Muscle layer of duodenum (tissue), 2 donors: ENCODE measurements around the gene TRERF1.
"Not testable (repeated sequence)": the region's sequence is repeated elsewhere in the genome, so short reads cannot be mapped to it uniquely, and the experiment has no call there.

Experiments
- H3K27ac ChIP-seq: one replicate; pipeline ENCODE4 v1.7.0; 2013; ENCODE audit warnings: mild to moderate bottlenecking, low read length
- H3K27me3 ChIP-seq: one replicate; pipeline ENCODE4 v1.7.0; 2013; ENCODE audit warnings: low read depth, mild to moderate bottlenecking, control low read depth, low read length
- H3K36me3 ChIP-seq, 2 donors: one replicate each; pipeline ENCODE4 v1.7.0; 2013; ENCODE audit warnings: low read length in 2 of 2, control low read depth in 1 of 2, mild to moderate bottlenecking in 1 of 2; ENCODE audit not compliant: insufficient read depth in 2 of 2, control insufficient read depth in 1 of 2
- H3K4me1 ChIP-seq, 2 donors: one replicate each; pipeline ENCODE4 v1.7.0; 2013; ENCODE audit warnings: low read length in 2 of 2, mild to moderate bottlenecking in 2 of 2, control low read depth in 1 of 2, moderate library complexity in 1 of 2; ENCODE audit not compliant: insufficient read depth in 2 of 2, control insufficient read depth in 1 of 2
- H3K4me3 ChIP-seq, 2 donors: one replicate each; pipeline ENCODE4 v1.7.0; 2013; ENCODE audit warnings: low read length in 2 of 2, low read depth in 1 of 2, mild to moderate bottlenecking in 1 of 2
- H3K9me3 ChIP-seq, 2 donors: one replicate each; pipeline ENCODE4 v1.7.0; 2013; ENCODE audit warnings: low read length in 2 of 2, control low read depth in 1 of 2, mild to moderate bottlenecking in 1 of 2; ENCODE audit not compliant: control insufficient read depth in 1 of 2
- donor health status: healthy.

Gene TRERF1

GRCh38 chr6:42221546-42221945 is 230.2 kb downstream of the TRERF1 start:
- Histone ChIP-seq H3K4me3 (no peak overlapping the region), H3K27me3 (no peaks in the 10 kb centered on the region), H3K36me3 (no peaks in the 10 kb centered on the region), H3K27ac (no peak overlapping the region), H3K9me3 (no peaks in the 10 kb centered on the region), H3K4me1 (peaks cover 3 to 9% of the 10 kb centered on the region in 2 donors)

GRCh38 chr6:42220807-42221206 is 230.9 kb downstream of the TRERF1 start:
- Histone ChIP-seq H3K27ac (no peak overlapping the region), H3K36me3 (no peaks in the 10 kb centered on the region), H3K4me3 (no peak overlapping the region), H3K4me1 (peaks cover 4 to 17% of the 10 kb centered on the region in 2 donors), H3K9me3 (no peaks in the 10 kb centered on the region), H3K27me3 (no peaks in the 10 kb centered on the region)

GRCh38 chr6:42217519-42218367 is 234.0 kb downstream of the TRERF1 start, which contains the start of gene MRPS10:
TSS of gene MRPS10 (minus strand) at chr6:42217861. CDS start at chr6:42217849, 12 bp downstream.
- Histone ChIP-seq H3K36me3 (peaks cover 7 to 8% of the 10 kb centered on the region in 2 donors), H3K9me3 (no peaks in the 10 kb centered on the region), H3K27me3 (no peaks in the 10 kb centered on the region), H3K4me3 (peak within 1 kb of the TSS; percentile 94 to 96), H3K27ac (peak within 1 kb of the TSS; percentile 92), H3K4me1 (peaks cover 4 to 28% of the 10 kb centered on the region in 2 donors)

GRCh38 chr6:42217157-42217518 is 234.6 kb downstream of the TRERF1 start:
- H3K27ac ChIP-seq: peak overlapping the region; percentile 92
- peaks cover 9 to 13% of the 10 kb centered on the region in 2 donors for H3K36me3 ChIP-seq
- H3K4me1 ChIP-seq: peaks cover 4 to 28% of the 10 kb centered on the region in 2 donors
- no peaks in the 10 kb centered on the region for H3K9me3 ChIP-seq
- H3K27me3 ChIP-seq: no peaks in the 10 kb centered on the region
- peak overlapping the region; percentile 94 to 96 for H3K4me3 ChIP-seq

GRCh38 chr6:42216495-42216894 is 235.2 kb downstream of the TRERF1 start:
- H3K9me3 ChIP-seq, H3K27me3 ChIP-seq, H3K27ac ChIP-seq: not testable (repeated sequence)
- Histone ChIP-seq H3K4me1 (peaks cover 4 to 28% of the 10 kb centered on the region in 2 donors), H3K4me3 (peak overlapping the region; percentile 94 to 96), H3K36me3 (peaks cover 16 to 19% of the 10 kb centered on the region in 2 donors)

GRCh38 chr6:42212442-42212841 is 239.3 kb downstream of the TRERF1 start:
- Histone ChIP-seq H3K9me3 (no peaks in the 10 kb centered on the region), H3K4me1 (peaks cover 4 to 24% of the 10 kb centered on the region in 2 donors), H3K27me3 (no peaks in the 10 kb centered on the region), H3K4me3 (no peak overlapping the region), H3K36me3 (peaks cover 43 to 55% of the 10 kb centered on the region in 2 donors), H3K27ac (no peak overlapping the region)

GRCh38 chr6:42211726-42212125 is 240.0 kb downstream of the TRERF1 start:
- Histone ChIP-seq H3K4me3 (no peak overlapping the region), H3K27ac (no peak overlapping the region), H3K27me3 (no peaks in the 10 kb centered on the region), H3K9me3 (no peaks in the 10 kb centered on the region), H3K36me3 (peaks cover 44 to 58% of the 10 kb centered on the region in 2 donors), H3K4me1 (peaks cover 3 to 20% of the 10 kb centered on the region in 2 donors)

- H3K4me3 ChIP-seq: no peak overlapping the region
- no peaks in the 10 kb centered on the region for H3K9me3 ChIP-seq
- peaks cover 46 to 65% of the 10 kb centered on the region in 2 donors for H3K36me3 ChIP-seq
- H3K4me1 ChIP-seq: peaks cover 0 to 8% of the 10 kb centered on the region in 2 donors
- H3K27ac ChIP-seq: no peak overlapping the region
- H3K27me3 ChIP-seq: no peaks in the 10 kb centered on the region
These were observed 241.2 kb downstream of the TRERF1 start for GRCh38 chr6:42210551-42210950.

GRCh38 chr6:42207559-42207958 is 244.2 kb downstream of the TRERF1 start:
- not testable (repeated sequence) for H3K27ac ChIP-seq, H3K27me3 ChIP-seq, H3K9me3 ChIP-seq, H3K4me1 ChIP-seq, H3K4me3 ChIP-seq
- H3K36me3 ChIP-seq: peaks cover 41 to 75% of the 10 kb centered on the region in 2 donors

- no peak overlapping the region for H3K4me3 ChIP-seq
- no peaks in the 10 kb centered on the region for H3K27me3 ChIP-seq
- H3K4me1 ChIP-seq: peaks cover 0 to 10% of the 10 kb centered on the region in 2 donors
- no peaks in the 10 kb centered on the region for H3K9me3 ChIP-seq
- peaks cover 22 to 52% of the 10 kb centered on the region in 2 donors for H3K36me3 ChIP-seq
- H3K27ac ChIP-seq: no peak overlapping the region
These were observed 246.9 kb downstream of the TRERF1 start for GRCh38 chr6:42204768-42205282.

GRCh38 chr6:42203183-42203582 is 248.5 kb downstream of the TRERF1 start:
- peaks cover 11 to 36% of the 10 kb centered on the region in 2 donors for H3K36me3 ChIP-seq
- no peak overlapping the region for H3K27ac ChIP-seq
- H3K4me1 ChIP-seq: peaks cover 0 to 10% of the 10 kb centered on the region in 2 donors
- no peaks in the 10 kb centered on the region for H3K27me3 ChIP-seq
- no peaks in the 10 kb centered on the region for H3K9me3 ChIP-seq
- no peak overlapping the region for H3K4me3 ChIP-seq
